Caco-2 (cell line): ENCODE results near the gene AGAP1. TPM values are rescaled to one million over a fixed set of nuclear protein-coding genes. Genes with fewer than 3 reads are reported as not detected.

ENCODE experiments used
- BruUV-seq: library from RNA; stranded (reverse); fragments of 400-500 nt; replicated peaks from 2 replicates; lab custom pipeline; 2021; lab: Mats Ljungman, UMichigan
- CTCF ChIA-PET: fragments of 300-600 bp; sonication (Branson Sonifier 250); formaldehyde crosslinking; loops from one replicate; lab custom pipeline; 2022; ENCODE audit warnings: antibody characterized with exemption; lab: Charles Lee
- POLR2A ChIA-PET: fragments of 300-600 bp; sonication (Branson Sonifier 250); formaldehyde crosslinking; loops from one replicate; lab custom pipeline; 2022; ENCODE audit warnings: antibody characterized with exemption; lab: Charles Lee
- DNase-seq, 2 experiments: peaks; one replicate each; pipeline versions ENCODE4 v3.0.0 to v3.0.0-alpha.2; 2020 to 2022
- H3K27me3 ChIP-seq: replicated peaks from 2 replicates; pipeline ENCODE4 v1.6.0; 2011; ENCODE audit warnings: low read length; ENCODE audit not compliant: control insufficient read depth, insufficient read depth
- H3K36me3 ChIP-seq: 2 replicates; pipeline ENCODE4 v1.5.1; 2011; ENCODE audit warnings: low read length; ENCODE audit not compliant: control insufficient read depth, insufficient read depth
- H3K4me1 ChIP-seq: fragments of 250-450 bp; sonication (Bioruptor Pico); 2 replicates; pipeline ENCODE4 v1.5.1; 2020; ENCODE audit warnings: mild to moderate bottlenecking
- H3K4me3 ChIP-seq: 2 replicates; pipeline ENCODE4 v1.5.1; 2011; ENCODE audit warnings: low read depth, mild to moderate bottlenecking, control low read depth, low read length
- H3K9me3 ChIP-seq: fragments of 250-450 bp; sonication (Bioruptor Pico); 2 replicates; pipeline ENCODE4 v1.5.1; 2020; ENCODE audit warnings: mild to moderate bottlenecking, moderate library complexity
- H3K27ac Mint-ChIP-seq: one replicate; pipeline ENCODE4 v1.8.0; 2022; ENCODE audit warnings: mixed read lengths; ENCODE audit not compliant: unreplicated experiment
- H3K27me3 Mint-ChIP-seq: one replicate; pipeline ENCODE4 v1.8.0; 2022; ENCODE audit warnings: mixed read lengths; ENCODE audit not compliant: insufficient read depth, unreplicated experiment
- H3K36me3 Mint-ChIP-seq: one replicate; pipeline ENCODE4 v1.8.0; 2022; ENCODE audit warnings: mild to moderate bottlenecking, mixed read lengths; ENCODE audit not compliant: insufficient read depth, unreplicated experiment
- H3K4me1 Mint-ChIP-seq: one replicate; pipeline ENCODE4 v1.8.0; 2022; ENCODE audit warnings: low read depth, mixed read lengths; ENCODE audit not compliant: unreplicated experiment
- H3K4me3 Mint-ChIP-seq: one replicate; pipeline ENCODE4 v1.8.0; 2022; ENCODE audit warnings: mild to moderate bottlenecking, moderate library complexity, mixed read lengths; ENCODE audit not compliant: unreplicated experiment
- H3K9me3 Mint-ChIP-seq: one replicate; pipeline ENCODE4 v1.8.0; 2022; ENCODE audit warnings: mixed read lengths; ENCODE audit not compliant: unreplicated experiment
- intact Hi-C: fragments of 100-400 bp; cut with micrococcal nuclease; formaldehyde crosslinking; loops from one replicate; pipeline ENCODE4 v1.10.0; 2022; ENCODE audit not compliant: unreplicated experiment
- total RNA-seq: library from RNA; stranded (reverse); gene quantifications from 2 replicates; pipeline ENCODE4 v1.2.3, GENCODE V29; 2022
- TF ChIP-seq, protein P1 (sequence below), 2 experiments: fragments of 200-600 bp in 1 of 2; IDR thresholded peaks; 1 replicate in 1 of 2; 2 replicates in 1 of 2; pipeline versions ENCODE4 v1.5.1 to v1.8.0; 2011 to 2022; ENCODE audit warnings: antibody characterized with exemption in 1 of 2, control low read depth in 1 of 2, inconsistent platforms in 1 of 2, low read depth in 1 of 2, low read length in 1 of 2, mild to moderate bottlenecking in 1 of 2, moderate library complexity in 1 of 2; ENCODE audit not compliant: insufficient read depth in 1 of 2, severe bottlenecking in 1 of 2, unreplicated experiment in 1 of 2

Gene AGAP1
- total RNA-seq, 1 experiment from 2014 or later: 41.7 TPM

DNA sequence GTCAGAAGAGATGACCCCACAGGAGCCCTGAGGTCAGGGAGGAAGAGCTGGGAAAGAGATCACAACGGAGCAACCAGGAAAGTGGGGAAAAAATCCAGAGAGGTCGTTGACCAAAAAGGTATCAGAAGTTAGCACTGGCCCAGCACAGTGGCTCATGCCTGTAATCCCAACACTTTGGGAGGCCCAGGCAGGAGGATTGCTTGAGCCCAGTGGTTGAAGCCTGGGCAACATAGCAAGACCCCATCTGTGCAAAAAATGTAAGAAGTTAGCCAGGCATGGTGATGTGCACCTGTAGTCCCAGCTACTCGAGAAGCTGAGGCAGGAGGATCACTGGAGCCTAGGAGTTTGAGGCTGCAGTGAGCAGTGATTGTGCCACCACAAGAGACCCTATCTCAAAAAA lies 552.9 kb downstream of the AGAP1 start:
- ChIA-PET CTCF (no interaction called here), POLR2A (no interaction called here)
- H3K4me3 Mint-ChIP-seq: no peak overlapping the region
- BruUV-seq: no TSS peak
- H3K9me3 Mint-ChIP-seq: no peaks in the 10 kb centered on the region
- H3K4me3 ChIP-seq: no peak overlapping the region
- TF ChIP-seq, protein P1, sequence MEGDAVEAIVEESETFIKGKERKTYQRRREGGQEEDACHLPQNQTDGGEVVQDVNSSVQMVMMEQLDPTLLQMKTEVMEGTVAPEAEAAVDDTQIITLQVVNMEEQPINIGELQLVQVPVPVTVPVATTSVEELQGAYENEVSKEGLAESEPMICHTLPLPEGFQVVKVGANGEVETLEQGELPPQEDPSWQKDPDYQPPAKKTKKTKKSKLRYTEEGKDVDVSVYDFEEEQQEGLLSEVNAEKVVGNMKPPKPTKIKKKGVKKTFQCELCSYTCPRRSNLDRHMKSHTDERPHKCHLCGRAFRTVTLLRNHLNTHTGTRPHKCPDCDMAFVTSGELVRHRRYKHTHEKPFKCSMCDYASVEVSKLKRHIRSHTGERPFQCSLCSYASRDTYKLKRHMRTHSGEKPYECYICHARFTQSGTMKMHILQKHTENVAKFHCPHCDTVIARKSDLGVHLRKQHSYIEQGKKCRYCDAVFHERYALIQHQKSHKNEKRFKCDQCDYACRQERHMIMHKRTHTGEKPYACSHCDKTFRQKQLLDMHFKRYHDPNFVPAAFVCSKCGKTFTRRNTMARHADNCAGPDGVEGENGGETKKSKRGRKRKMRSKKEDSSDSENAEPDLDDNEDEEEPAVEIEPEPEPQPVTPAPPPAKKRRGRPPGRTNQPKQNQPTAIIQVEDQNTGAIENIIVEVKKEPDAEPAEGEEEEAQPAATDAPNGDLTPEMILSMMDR (IDR thresholded peaks at IDR 0.05; ENCODE audit: insufficient read depth in 1 of 2, low read depth in 1 of 2, low read length in 1 of 2, severe bottlenecking in 1 of 2, unreplicated experiment in 1 of 2): no peak
- H3K4me1 Mint-ChIP-seq: peaks cover 13% of the 10 kb centered on the region
- H3K36me3 Mint-ChIP-seq: peaks cover 12% of the 10 kb centered on the region
- intact Hi-C loops: no loop called here
- peaks cover 10% of the 10 kb centered on the region for H3K4me1 ChIP-seq
- no peaks in the 10 kb centered on the region for H3K27me3 ChIP-seq
- peak overlapping the region; percentile 84 for H3K27ac Mint-ChIP-seq
- H3K9me3 ChIP-seq: no peaks in the 10 kb centered on the region
- H3K27me3 Mint-ChIP-seq: no peaks in the 10 kb centered on the region
- H3K36me3 ChIP-seq: peaks cover 2% of the 10 kb centered on the region; the same call in 1 of the 2 replicates
- DNase-seq: no peak

DNA sequence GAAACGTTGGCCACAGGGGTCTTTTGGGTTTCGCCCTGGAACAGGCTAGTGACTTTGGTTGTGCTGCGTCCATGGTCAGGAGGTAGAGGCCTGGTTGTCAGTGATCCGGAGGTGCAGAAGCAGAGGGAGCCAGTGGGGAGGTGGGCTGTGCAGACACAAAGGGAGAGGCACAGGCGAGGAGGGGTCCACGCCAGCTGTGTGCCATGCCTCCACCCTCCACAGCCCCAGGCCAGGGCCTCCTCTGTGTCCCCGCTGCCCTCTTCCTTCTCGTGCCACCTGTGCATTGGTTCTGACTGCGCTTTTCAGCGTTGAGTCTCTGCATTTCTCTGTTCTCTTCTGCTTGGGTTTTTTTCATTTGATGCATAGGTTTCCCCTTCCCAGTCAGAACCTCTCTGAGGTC lies 553.3 kb downstream of the AGAP1 start:
- H3K4me1 Mint-ChIP-seq: peaks cover 13% of the 10 kb centered on the region
- no TSS peak for BruUV-seq

DNA sequence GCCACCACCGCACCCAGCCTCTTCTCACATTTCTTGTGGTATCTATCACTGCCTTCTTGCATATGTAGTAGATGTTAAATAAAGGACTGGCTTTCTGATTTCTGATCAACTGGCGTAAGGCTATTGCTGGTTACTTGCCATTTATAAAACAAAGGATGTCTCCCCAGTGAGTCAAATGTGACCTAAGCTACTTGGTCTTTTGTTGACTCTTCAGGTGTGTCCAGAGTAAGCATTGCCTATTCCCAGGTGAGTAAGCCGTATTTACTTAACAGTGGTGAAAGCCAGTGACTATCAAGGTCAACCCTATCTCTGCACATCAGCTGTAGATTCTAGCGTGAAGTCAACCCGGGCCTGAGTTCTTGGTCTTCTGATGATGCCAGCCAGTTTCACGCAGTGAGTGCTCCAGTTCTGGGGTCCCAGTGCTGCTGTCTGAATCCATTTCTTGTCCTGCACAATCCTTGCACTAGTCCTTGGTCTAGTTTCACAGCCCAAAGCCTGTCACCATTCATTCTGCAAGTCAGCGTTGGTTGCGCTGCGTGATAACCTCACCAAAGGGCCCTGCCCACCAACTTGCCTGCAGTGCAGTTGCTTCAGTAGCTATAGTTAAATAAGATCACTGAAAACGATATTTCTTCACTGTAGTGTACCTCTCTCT lies 554.2 kb downstream of the AGAP1 start:
- H3K27ac Mint-ChIP-seq: no peak overlapping the region
- H3K36me3 Mint-ChIP-seq: peaks cover 7% of the 10 kb centered on the region
- TF ChIP-seq, protein P1 (IDR thresholded peaks at IDR 0.05; ENCODE audit: insufficient read depth in 1 of 2, low read depth in 1 of 2, low read length in 1 of 2, severe bottlenecking in 1 of 2, unreplicated experiment in 1 of 2): no peak
- Histone ChIP-seq H3K4me1 (peaks cover 10% of the 10 kb centered on the region), H3K4me3 (no peak overlapping the region), H3K27me3 (no peaks in the 10 kb centered on the region), H3K9me3 (no peaks in the 10 kb centered on the region), H3K36me3 (peaks cover 2% of the 10 kb centered on the region; the same call in 1 of the 2 replicates)
- H3K4me3 Mint-ChIP-seq: peak overlapping the region; percentile 33
- H3K9me3 Mint-ChIP-seq: no peaks in the 10 kb centered on the region
- intact Hi-C loops: no loop called here
- ChIA-PET CTCF (no interaction called here), POLR2A (no interaction called here)
- DNase-seq: peak; percentile 47
- H3K27me3 Mint-ChIP-seq: no peaks in the 10 kb centered on the region
- no TSS peak for BruUV-seq
- H3K4me1 Mint-ChIP-seq: peaks cover 13% of the 10 kb centered on the region

More for the DNA sequence above, 553.3 kb downstream of the AGAP1 start:
- TF ChIP-seq, protein P1 (IDR thresholded peaks at IDR 0.05; ENCODE audit: insufficient read depth in 1 of 2, low read depth in 1 of 2, low read length in 1 of 2, severe bottlenecking in 1 of 2, unreplicated experiment in 1 of 2): no peak
- H3K4me1 ChIP-seq: peaks cover 10% of the 10 kb centered on the region
- Mint-ChIP-seq H3K27ac (no peak overlapping the region), H3K27me3 (no peaks in the 10 kb centered on the region), H3K4me3 (no peak overlapping the region), H3K36me3 (peaks cover 8% of the 10 kb centered on the region), H3K9me3 (no peaks in the 10 kb centered on the region)
- no peaks in the 10 kb centered on the region for H3K27me3 ChIP-seq
- H3K9me3 ChIP-seq: no peaks in the 10 kb centered on the region
- no peak overlapping the region for H3K4me3 ChIP-seq
- POLR2A ChIA-PET: no interaction called here
- CTCF ChIA-PET: no interaction called here
- intact Hi-C loops: no loop called here
- H3K36me3 ChIP-seq: peaks cover 2% of the 10 kb centered on the region; the same call in 1 of the 2 replicates
- DNase-seq: no peak
